ENCODE results near the gene FBXL19. TPM values are rescaled to one million over a fixed set of nuclear protein-coding genes. Genes with fewer than 3 reads are reported as not detected.

Gene FBXL19
- total RNA-seq, 2 experiments from 2014 or later = 16.1 to 34.8 TPM

DNA sequence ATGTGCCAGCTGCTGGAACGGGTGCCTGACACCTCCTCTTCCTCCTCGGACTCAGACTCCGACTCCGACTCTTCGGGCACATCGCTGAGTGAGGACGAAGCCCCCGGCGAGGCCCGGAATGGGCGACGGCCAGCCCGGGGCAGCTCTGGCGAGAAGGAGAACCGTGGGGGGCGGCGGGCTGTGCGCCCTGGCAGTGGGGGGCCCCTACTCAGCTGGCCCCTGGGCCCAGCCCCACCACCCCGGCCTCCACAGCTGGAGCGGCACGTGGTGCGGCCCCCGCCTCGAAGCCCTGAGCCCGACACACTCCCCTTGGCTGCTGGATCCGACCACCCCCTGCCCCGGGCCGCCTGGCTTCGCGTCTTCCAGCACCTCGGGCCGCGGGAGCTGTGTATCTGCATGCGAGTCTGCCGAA lies 6.8 kb downstream of the FBXL19 start:
- TF ChIP-seq, protein P1, sequence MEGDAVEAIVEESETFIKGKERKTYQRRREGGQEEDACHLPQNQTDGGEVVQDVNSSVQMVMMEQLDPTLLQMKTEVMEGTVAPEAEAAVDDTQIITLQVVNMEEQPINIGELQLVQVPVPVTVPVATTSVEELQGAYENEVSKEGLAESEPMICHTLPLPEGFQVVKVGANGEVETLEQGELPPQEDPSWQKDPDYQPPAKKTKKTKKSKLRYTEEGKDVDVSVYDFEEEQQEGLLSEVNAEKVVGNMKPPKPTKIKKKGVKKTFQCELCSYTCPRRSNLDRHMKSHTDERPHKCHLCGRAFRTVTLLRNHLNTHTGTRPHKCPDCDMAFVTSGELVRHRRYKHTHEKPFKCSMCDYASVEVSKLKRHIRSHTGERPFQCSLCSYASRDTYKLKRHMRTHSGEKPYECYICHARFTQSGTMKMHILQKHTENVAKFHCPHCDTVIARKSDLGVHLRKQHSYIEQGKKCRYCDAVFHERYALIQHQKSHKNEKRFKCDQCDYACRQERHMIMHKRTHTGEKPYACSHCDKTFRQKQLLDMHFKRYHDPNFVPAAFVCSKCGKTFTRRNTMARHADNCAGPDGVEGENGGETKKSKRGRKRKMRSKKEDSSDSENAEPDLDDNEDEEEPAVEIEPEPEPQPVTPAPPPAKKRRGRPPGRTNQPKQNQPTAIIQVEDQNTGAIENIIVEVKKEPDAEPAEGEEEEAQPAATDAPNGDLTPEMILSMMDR (conservative IDR thresholded peaks at IDR 0.05; ENCODE audit: low read length) = no peak
- no peak for TF ChIP-seq EZH2phosphoT487 (IDR thresholded peaks at IDR 0.05; ENCODE audit: borderline replicate concordance, low read depth, low read length)
- H3K79me2 ChIP-seq (ENCODE audit: insufficient read depth, low read depth, low read length) = no peaks in the 10 kb centered on the region
- no peak for DNase-seq (ENCODE audit: low spot score)
- H2AFZ ChIP-seq (ENCODE audit: low read length) = no peak overlapping the region
- H3K27ac ChIP-seq (ENCODE audit: low read depth, low read length, poor library complexity, severe bottlenecking) = no peak overlapping the region
- H4K20me1 ChIP-seq (ENCODE audit: insufficient read depth, low read length) = no peaks in the 10 kb centered on the region
- H3K9me3 ChIP-seq (ENCODE audit: low read length) = no peaks in the 10 kb centered on the region
- ChIA-PET CTCF (ENCODE audit: unreplicated experiment) (no interaction called here), POLR2A (no interaction called here)
- BruUV-seq (replicated peaks) = no TSS peak
- H3K4me2 ChIP-seq (ENCODE audit: low read length) = no peak overlapping the region
- H3K9me2 ChIP-seq (ENCODE audit: insufficient read depth, low read length) = no peaks in the 10 kb centered on the region
- H3K36me3 ChIP-seq (ENCODE audit: insufficient read depth, low read length) = peaks cover 20% of the 10 kb centered on the region; the same call in 1 of the 2 replicates
- intact Hi-C loops (cut with micrococcal nuclease; ENCODE audit: unreplicated experiment) = no loop called here
- peaks cover 4% of the 10 kb centered on the region for H3K4me1 ChIP-seq (ENCODE audit: insufficient read depth, low read length, poor library complexity, severe bottlenecking)
- H3K4me3 ChIP-seq (ENCODE audit: low read depth, low read length, poor library complexity, severe bottlenecking) = no peak overlapping the region

DNA sequence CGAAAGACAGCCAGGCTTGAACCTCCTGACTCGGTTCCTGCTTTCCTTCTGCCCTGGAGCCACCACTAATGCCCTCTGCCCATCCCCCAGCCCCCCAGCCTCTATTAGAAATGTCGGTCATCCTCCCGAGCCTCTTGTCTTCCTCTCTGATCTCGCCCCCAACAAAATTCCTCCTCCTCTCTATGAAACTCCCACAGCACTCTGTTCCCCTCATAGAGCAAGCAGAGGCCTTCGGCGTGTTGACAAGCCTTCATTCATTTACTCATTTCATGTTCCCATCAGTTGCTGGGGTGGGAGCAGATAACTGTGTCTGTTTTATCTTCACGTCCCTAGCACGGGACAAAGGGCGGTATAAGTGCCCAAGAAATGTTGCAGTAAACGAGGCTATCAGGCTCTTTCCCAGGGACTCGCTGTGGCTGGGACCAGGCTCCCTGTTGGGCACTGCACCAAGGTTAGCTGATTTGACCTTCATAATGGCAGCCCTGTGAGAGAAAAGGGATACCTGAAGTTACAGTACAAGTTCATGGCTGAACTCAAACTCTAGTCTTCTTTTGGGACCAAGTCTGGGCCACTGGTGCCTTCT lies 7.8 kb downstream of the FBXL19 start:
- no peak overlapping the region for H3K4me2 ChIP-seq (ENCODE audit: low read length)
- no peaks in the 10 kb centered on the region for H4K20me1 ChIP-seq (ENCODE audit: insufficient read depth, low read length)
- H3K27ac ChIP-seq (ENCODE audit: low read depth, low read length, poor library complexity, severe bottlenecking) = no peak overlapping the region
- H3K9me2 ChIP-seq (ENCODE audit: insufficient read depth, low read length) = no peaks in the 10 kb centered on the region
- ChIA-PET CTCF (ENCODE audit: unreplicated experiment) (interaction anchor here (1.2 kb wide), 1 partner anchor 11 kb away, joined by 5 read pairs; no protein-coding TSS in a partner anchor), POLR2A (interaction anchor here (0.6 to 1.3 kb wide), 2 partner anchors 10 to 162 kb away, joined by 3 read pairs; no protein-coding TSS in a partner anchor)
- intact Hi-C loops (cut with micrococcal nuclease; ENCODE audit: unreplicated experiment) = no loop called here
- H3K4me1 ChIP-seq (ENCODE audit: insufficient read depth, low read length, poor library complexity, severe bottlenecking) = peaks cover 4% of the 10 kb centered on the region
- no peak overlapping the region for H3K4me3 ChIP-seq (ENCODE audit: low read depth, low read length, poor library complexity, severe bottlenecking)
- DNase-seq (ENCODE audit: low spot score) = no peak
- peaks cover 24% of the 10 kb centered on the region; the same call in 1 of the 2 replicates for H3K36me3 ChIP-seq (ENCODE audit: insufficient read depth, low read length)
- no TSS peak for BruUV-seq (replicated peaks)
- H2AFZ ChIP-seq (ENCODE audit: low read length) = no peak overlapping the region
- TF ChIP-seq, protein P1 (conservative IDR thresholded peaks at IDR 0.05; ENCODE audit: low read length) = no peak
- no peak for TF ChIP-seq EZH2phosphoT487 (IDR thresholded peaks at IDR 0.05; ENCODE audit: borderline replicate concordance, low read depth, low read length)
- H3K79me2 ChIP-seq (ENCODE audit: insufficient read depth, low read depth, low read length) = no peaks in the 10 kb centered on the region
- H3K9me3 ChIP-seq (ENCODE audit: low read length) = no peaks in the 10 kb centered on the region

DNA sequence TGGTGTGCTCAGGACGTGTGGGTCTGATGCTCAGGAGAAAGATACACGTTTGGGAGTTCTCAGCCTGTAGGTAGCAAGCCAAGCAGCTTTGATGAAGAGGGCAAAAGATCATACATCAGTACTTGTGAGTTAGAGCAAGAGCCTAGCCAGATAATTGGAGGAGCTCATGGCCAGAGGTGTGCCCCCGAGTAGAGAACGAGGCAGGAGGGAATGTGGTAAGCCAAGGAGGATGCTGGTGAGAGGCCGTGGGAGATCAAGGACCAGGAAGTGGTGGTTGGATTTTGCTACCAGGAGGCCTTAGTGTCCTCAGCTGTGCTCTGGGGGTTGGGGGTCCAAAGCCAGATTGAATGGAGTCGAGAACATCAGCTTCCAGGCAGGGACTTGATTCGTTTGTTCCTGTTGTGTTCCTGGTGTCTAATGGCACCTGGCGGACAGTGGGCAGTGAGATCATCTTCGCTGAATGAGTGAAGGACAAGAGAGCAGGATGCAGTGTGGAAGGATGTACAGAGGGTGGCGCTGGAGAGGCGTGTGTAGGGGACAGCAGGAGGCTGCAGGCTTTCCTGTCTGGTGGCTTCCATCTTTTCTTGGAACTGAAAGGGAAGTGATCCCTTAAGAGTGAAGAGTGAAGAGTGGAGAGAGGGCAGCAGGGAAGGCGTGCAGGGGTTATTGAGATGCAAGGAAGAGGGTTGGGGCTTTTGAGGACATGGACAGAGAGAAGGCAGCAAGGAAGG lies 11.6 kb downstream of the FBXL19 start:
- Histone ChIP-seq H3K27ac (ENCODE audit: low read depth, low read length, poor library complexity, severe bottlenecking) (no peak overlapping the region), H2AFZ (ENCODE audit: low read length) (no peak overlapping the region), H4K20me1 (ENCODE audit: insufficient read depth, low read length) (no peaks in the 10 kb centered on the region), H3K4me1 (ENCODE audit: insufficient read depth, low read length, poor library complexity, severe bottlenecking) (peaks cover 4% of the 10 kb centered on the region), H3K79me2 (ENCODE audit: insufficient read depth, low read depth, low read length) (no peaks in the 10 kb centered on the region), H3K4me2 (ENCODE audit: low read length) (no peak overlapping the region), H3K9me2 (ENCODE audit: insufficient read depth, low read length) (no peaks in the 10 kb centered on the region), H3K36me3 (ENCODE audit: insufficient read depth, low read length) (peaks cover 27% of the 10 kb centered on the region; the same call in 1 of the 2 replicates), H3K9me3 (ENCODE audit: low read length) (no peaks in the 10 kb centered on the region), H3K4me3 (ENCODE audit: low read depth, low read length, poor library complexity, severe bottlenecking) (no peak overlapping the region)
- intact Hi-C loops (cut with micrococcal nuclease; ENCODE audit: unreplicated experiment) = no loop called here
- ChIA-PET CTCF (ENCODE audit: unreplicated experiment) (no interaction called here), POLR2A (no interaction called here)
- TF ChIP-seq, protein P1 (conservative IDR thresholded peaks at IDR 0.05; ENCODE audit: low read length) = peak; percentile 78
- TF ChIP-seq EZH2phosphoT487 (IDR thresholded peaks at IDR 0.05; ENCODE audit: borderline replicate concordance, low read depth, low read length) = no peak
- BruUV-seq (replicated peaks) = no TSS peak
- peak; percentile 39 for DNase-seq (ENCODE audit: low spot score)

All from OCI-LY7 (cell line).